Measurements from ENCODE around the gene RETSAT.
A peak's percentile ranks its signal among the peaks of the same experiment; 100 is the strongest.
"Not testable (repeated sequence)": the region's sequence is repeated elsewhere in the genome, so short reads cannot be mapped to it uniquely, and the experiment has no call there.

Gene RETSAT

GRCh38 chr2:85330839-85331636 is 23.3 kb downstream of the RETSAT start:
- DNase-seq (ENCODE audit: low spot score) = no peak

GRCh38 chr2:85329701-85330100 is 24.6 kb downstream of the RETSAT start:
- not testable (repeated sequence) for DNase-seq (ENCODE audit: low spot score)

GRCh38 chr2:85329181-85329651 is 25.1 kb downstream of the RETSAT start:
- peak; percentile 33 for DNase-seq (ENCODE audit: low spot score)

- peak; percentile 85 for DNase-seq (ENCODE audit: low spot score)
Observed at GRCh38 chr2:85327822-85328617, 26.3 kb downstream of the RETSAT start, which contains the start of gene TGOLN2. TGOLN2 (minus strand) TSS chr2:85327989; CDS start chr2:85327962, 27 bp downstream.

- peak; percentile 42 for DNase-seq (ENCODE audit: low spot score)
Observed at GRCh38 chr2:85327160-85327821, 27.0 kb downstream of the RETSAT start.

GRCh38 chr2:85326406-85327159 is 27.7 kb downstream of the RETSAT start:
- DNase-seq (ENCODE audit: low spot score) = peak; percentile 41

- DNase-seq (ENCODE audit: low spot score) = no peak
Observed at GRCh38 chr2:85325466-85325811, 28.9 kb downstream of the RETSAT start.

- no peak for DNase-seq (ENCODE audit: low spot score)
Observed at GRCh38 chr2:85324639-85325465, 29.5 kb downstream of the RETSAT start.

- DNase-seq (ENCODE audit: low spot score) = not testable (repeated sequence)
Observed at GRCh38 chr2:85323988-85324367, 30.4 kb downstream of the RETSAT start.

GRCh38 chr2:85323351-85323987 is 30.9 kb downstream of the RETSAT start:
- DNase-seq (ENCODE audit: low spot score) = no peak

GRCh38 chr2:85319796-85320195 is 34.5 kb downstream of the RETSAT start:
- DNase-seq (ENCODE audit: low spot score) = no peak

- DNase-seq (ENCODE audit: low spot score) = no peak
Observed at GRCh38 chr2:85318222-85319074, 35.9 kb downstream of the RETSAT start.

- DNase-seq (ENCODE audit: low spot score) = not testable (repeated sequence)
Observed at GRCh38 chr2:85315921-85316320, 38.4 kb downstream of the RETSAT start.

GRCh38 chr2:85314884-85315242 is 39.5 kb downstream of the RETSAT start:
- DNase-seq (ENCODE audit: low spot score) = no peak

- no peak for DNase-seq (ENCODE audit: low spot score)
Observed at GRCh38 chr2:85312404-85312803, 41.9 kb downstream of the RETSAT start.

- DNase-seq (ENCODE audit: low spot score) = no peak
Observed at GRCh38 chr2:85310330-85310729, 44.0 kb downstream of the RETSAT start.

- no peak for DNase-seq (ENCODE audit: low spot score)
Observed at GRCh38 chr2:85309699-85310321, 44.5 kb downstream of the RETSAT start.

GRCh38 chr2:85308896-85309555 is 45.3 kb downstream of the RETSAT start:
- DNase-seq (ENCODE audit: low spot score) = no peak
